H1 (cell line): ENCODE data around the gene GPT2. TPM values are rescaled to one million over a fixed set of nuclear protein-coding genes. Genes with fewer than 3 reads are reported as not detected.

ENCODE experiments used
- CTCF ChIA-PET: fragments of 300-600 bp; sonication (Branson Sonifier 250); formaldehyde crosslinking; loops from one replicate; lab custom pipeline; 2021; ENCODE audit not compliant: partially characterized antibody; lab: Charles Lee
- POLR2A ChIA-PET: fragments of 300-600 bp; sonication (Branson Sonifier 250); formaldehyde crosslinking; loops from one replicate; lab custom pipeline; 2021; ENCODE audit warnings: inconsistent platforms; ENCODE audit not compliant: partially characterized antibody; lab: Charles Lee
- DNase-seq, 2 experiments: peaks; one replicate each; pipeline versions ENCODE4 v3.0.0 to v3.0.0-alpha.2; 2010 to 2022; ENCODE audit warnings: low spot score in 2 of 2, low read depth in 1 of 2, mixed read lengths in 1 of 2
- FAIRE-seq: peaks from 2 replicates; lab custom pipeline; 2011; peaks lifted over from hg19 to GRCh38; lab: Jason Lieb, UNC
- H2AFZ ChIP-seq: 2 replicates; pipeline ENCODE4 v1.8.1; 2012; ENCODE audit warnings: low read length, inconsistent platforms
- H2AK5ac ChIP-seq: 2 replicates; pipeline ENCODE4 v1.6.1; 2013; ENCODE audit warnings: low read depth, low read length
- H2BK120ac ChIP-seq: replicated peaks from 2 replicates; pipeline ENCODE3; 2013; ENCODE audit warnings: low read depth, low read length, inconsistent platforms
- H2BK12ac ChIP-seq: 2 replicates; pipeline ENCODE4 v1.6.1; 2013; ENCODE audit warnings: low read depth, low read length
- H2BK15ac ChIP-seq: 2 replicates; pipeline ENCODE4 v1.6.1; 2013; ENCODE audit warnings: low read length
- H2BK20ac ChIP-seq: 2 replicates; pipeline ENCODE4 v1.6.1; 2013; ENCODE audit warnings: low read length
- H2BK5ac ChIP-seq: 2 replicates; pipeline ENCODE4 v1.6.1; 2013; ENCODE audit warnings: low read depth, low read length
- H3K14ac ChIP-seq: 2 replicates; pipeline ENCODE4 v1.6.1; 2013; ENCODE audit warnings: inconsistent platforms; ENCODE audit not compliant: insufficient read length
- H3K18ac ChIP-seq: 2 replicates; pipeline ENCODE4 v1.6.1; 2013; ENCODE audit warnings: low read length; ENCODE audit errors: extremely low read depth
- H3K23ac ChIP-seq: 2 replicates; pipeline ENCODE4 v1.6.1; 2013; ENCODE audit warnings: inconsistent platforms; ENCODE audit not compliant: insufficient read length
- H3K23me2 ChIP-seq: 2 replicates; pipeline ENCODE4 v1.6.1; 2013; ENCODE audit warnings: low read depth, low read length
- H3K27ac ChIP-seq: 2 replicates; pipeline ENCODE4 v1.6.1; 2011; ENCODE audit warnings: low read depth, low read length, inconsistent platforms
- H3K27me3 ChIP-seq, 4 experiments: replicated peaks in 1 of 4; 1 replicate in 1 of 4; 2 replicates in 3 of 4; pipeline versions ENCODE4 v1.6.1 to v1.8.1; 2011 to 2013; ENCODE audit warnings: low read length in 3 of 4, mild to moderate bottlenecking in 3 of 4, inconsistent platforms in 2 of 4, mixed read lengths in 2 of 4, moderate library complexity in 1 of 4; ENCODE audit not compliant: control insufficient read depth in 3 of 4, insufficient read depth in 3 of 4; ENCODE audit errors: extremely low read depth in 1 of 4
- H3K36me3 ChIP-seq, 4 experiments: 2 replicates each; pipeline versions ENCODE4 v1.6.1 to v1.8.1; 2011 to 2013; ENCODE audit warnings: mild to moderate bottlenecking in 4 of 4, low read length in 3 of 4, moderate library complexity in 2 of 4, control low read depth in 1 of 4, inconsistent platforms in 1 of 4; ENCODE audit not compliant: insufficient read depth in 4 of 4, control insufficient read depth in 2 of 4
- H3K4ac ChIP-seq: replicated peaks from 2 replicates; pipeline ENCODE3; 2013; ENCODE audit warnings: low read length, low read depth, mixed read lengths, inconsistent platforms; ENCODE audit not compliant: insufficient read length
- H3K4me1 ChIP-seq, 4 experiments: replicated peaks in 1 of 4; 1 replicate in 1 of 4; 2 replicates in 3 of 4; pipeline versions ENCODE4 v1.6.1 to v1.8.1; 2011 to 2013; ENCODE audit warnings: low read length in 3 of 4, inconsistent platforms in 2 of 4, mixed read lengths in 1 of 4; ENCODE audit not compliant: insufficient read depth in 4 of 4, control insufficient read depth in 3 of 4
- H3K4me2 ChIP-seq, 2 experiments: 2 replicates each; pipeline versions ENCODE4 v1.6.1 to v1.8.1; 2011 to 2013; ENCODE audit warnings: low read depth in 2 of 2, low read length in 2 of 2, control low read depth in 1 of 2, inconsistent platforms in 1 of 2, mild to moderate bottlenecking in 1 of 2; ENCODE audit not compliant: insufficient read depth in 1 of 2
- H3K4me3 ChIP-seq, 4 experiments: fragments of 200-600, 300-600 bp in 1 of 4; sonication (generic), shearing (Covaris generic), sonication (Bioruptor Twin) in 1 of 4; 2 replicates each; pipeline versions ENCODE4 v1.5.1 to v1.8.1; 2011 to 2016; ENCODE audit warnings: low read length in 4 of 4, low read depth in 3 of 4, control low read depth in 2 of 4, inconsistent platforms in 2 of 4, mild to moderate bottlenecking in 2 of 4, mixed read lengths in 1 of 4, moderate library complexity in 1 of 4; ENCODE audit not compliant: insufficient read depth in 2 of 4; ENCODE audit errors: extremely low read depth in 1 of 4
- H3K56ac ChIP-seq: replicated peaks from 2 replicates; pipeline ENCODE3; 2013; ENCODE audit warnings: low read depth, mild to moderate bottlenecking, mixed read lengths, low read length, inconsistent platforms; ENCODE audit not compliant: insufficient read length
- H3K79me1 ChIP-seq: 2 replicates; pipeline ENCODE4 v1.6.1; 2013; ENCODE audit warnings: low read depth, low read length, control low read depth
- H3K79me2 ChIP-seq, 2 experiments: 2 replicates each; pipeline versions ENCODE4 v1.6.1 to v1.8.1; 2012 to 2013; ENCODE audit warnings: low read length in 2 of 2, mild to moderate bottlenecking in 2 of 2, inconsistent platforms in 1 of 2; ENCODE audit not compliant: insufficient read depth in 2 of 2, control insufficient read depth in 1 of 2
- H3K9ac ChIP-seq, 4 experiments: replicated peaks in 1 of 4; 1 replicate in 1 of 4; 2 replicates in 3 of 4; pipeline versions ENCODE4 v1.6.1 to v1.8.1; 2011 to 2013; ENCODE audit warnings: low read depth in 3 of 4, low read length in 3 of 4, control low read depth in 2 of 4, mild to moderate bottlenecking in 2 of 4, moderate library complexity in 2 of 4, inconsistent platforms in 1 of 4; ENCODE audit errors: extremely low read depth in 1 of 4
- H3K9me3 ChIP-seq, 2 experiments: 2 replicates each; pipeline versions ENCODE4 v1.6.1 to v1.8.1; 2012 to 2013; ENCODE audit warnings: mild to moderate bottlenecking in 2 of 2, moderate library complexity in 2 of 2, control low read depth in 1 of 2, inconsistent platforms in 1 of 2, low read depth in 1 of 2, low read length in 1 of 2, mixed read lengths in 1 of 2; ENCODE audit not compliant: insufficient read depth in 2 of 2
- H4K20me1 ChIP-seq, 2 experiments: replicated peaks in 1 of 2; 2 replicates each; pipeline versions ENCODE3 to v1.8.1; 2011 to 2013; ENCODE audit warnings: inconsistent platforms in 2 of 2, low read length in 2 of 2, mild to moderate bottlenecking in 1 of 2; ENCODE audit not compliant: insufficient read depth in 2 of 2, control insufficient read depth in 1 of 2
- H4K5ac ChIP-seq: 2 replicates; pipeline ENCODE4 v1.6.1; 2013; ENCODE audit warnings: low read length, low read depth, mixed read lengths, inconsistent platforms; ENCODE audit not compliant: insufficient read length
- H4K8ac ChIP-seq: 2 replicates; pipeline ENCODE4 v1.8.0; 2013; ENCODE audit warnings: mild to moderate bottlenecking, moderate library complexity, low read length, inconsistent platforms; ENCODE audit not compliant: insufficient read depth; ENCODE audit errors: extremely low read depth
- H4K91ac ChIP-seq: replicated peaks from 2 replicates; pipeline ENCODE3; 2013; ENCODE audit warnings: low read length, mixed read lengths, inconsistent platforms; ENCODE audit not compliant: insufficient read length
- BACH1 ChIP-seq: IDR thresholded peaks from 2 replicates; pipeline ENCODE4 v1.6.1; 2012; ENCODE audit warnings: low read length, improper control_type of control experiment
- BCL11A ChIP-seq, 2 experiments: IDR thresholded peaks; one replicate each; pipeline ENCODE4 v1.6.1; 2011; ENCODE audit warnings: low read depth in 2 of 2, low read length in 2 of 2, mild to moderate bottlenecking in 2 of 2
- FOSL1 ChIP-seq: IDR thresholded peaks from 2 replicates; pipeline ENCODE4 v1.6.1; 2011; ENCODE audit warnings: mild to moderate bottlenecking, low read depth, low read length, moderate library complexity; ENCODE audit not compliant: insufficient read depth
- GTF2F1 ChIP-seq: IDR thresholded peaks from 2 replicates; pipeline ENCODE4 v1.6.1; 2012; ENCODE audit warnings: low read depth, low read length, improper control_type of control experiment, borderline replicate concordance
- JUND ChIP-seq: IDR thresholded peaks from 2 replicates; pipeline ENCODE4 v1.6.1; 2011; ENCODE audit warnings: mild to moderate bottlenecking, improper control_type of control experiment, low read length
- NANOG ChIP-seq: IDR thresholded peaks from 2 replicates; pipeline ENCODE4 v1.6.1; 2011; ENCODE audit warnings: low read length, low read depth, mild to moderate bottlenecking, inconsistent platforms; ENCODE audit not compliant: insufficient read depth, poor library complexity, severe bottlenecking
- SAP30 ChIP-seq: fragments of 300-600 bp; sonication (generic); IDR thresholded peaks from 2 replicates; pipeline ENCODE4 v1.7.1; 2012; ENCODE audit warnings: low read length, moderate library complexity, mild to moderate bottlenecking, inconsistent platforms; ENCODE audit not compliant: insufficient read depth, insufficient replicate concordance
- SP1 ChIP-seq: IDR thresholded peaks from 2 replicates; pipeline ENCODE4 v1.6.1; 2011; ENCODE audit warnings: low read depth, low read length
- SP2 ChIP-seq: IDR thresholded peaks from 2 replicates; pipeline ENCODE4 v1.6.1; 2012; ENCODE audit warnings: mild to moderate bottlenecking, low read length, inconsistent platforms
- SP4 ChIP-seq: IDR thresholded peaks from 2 replicates; pipeline ENCODE4 v1.6.1; 2012; ENCODE audit warnings: low read length, inconsistent platforms
- TCF12 ChIP-seq: IDR thresholded peaks from 2 replicates; pipeline ENCODE4 v1.6.1; 2011; ENCODE audit warnings: low read depth, mild to moderate bottlenecking, low read length
- USF2 ChIP-seq: IDR thresholded peaks from 2 replicates; pipeline ENCODE4 v1.6.1; 2011; ENCODE audit warnings: low read length, improper control_type of control experiment
- ZNF274 ChIP-seq: IDR thresholded peaks from 2 replicates; pipeline ENCODE4 v1.7.0; 2012; ENCODE audit warnings: low read length, borderline replicate concordance; ENCODE audit errors: extremely low read depth
- WGBS, 2 experiments: shearing (Covaris generic) in 1 of 2; methylation state at CpG; one replicate each; pipeline versions ENCODE4 v1.1.6 to v1.1.7; 2013 to 2015; ENCODE audit warnings: low lambda C conversion rate in 2 of 2, mixed read lengths in 2 of 2, inconsistent platforms in 1 of 2, low coverage in 1 of 2, missing lambda C conversion rate in 1 of 2; ENCODE audit not compliant: insufficient replicate concordance in 2 of 2, insufficient coverage in 1 of 2, insufficient read length in 1 of 2; ENCODE audit errors: extremely low coverage in 1 of 2, missing lambda C conversion rate in 1 of 2; 5-methylcytosine and 5-hydroxymethylcytosine counted together
- polyA plus RNA-seq, 7 experiments: library from polyadenylated mRNA; depleted of rRNA in 3 of 7; stranded (reverse) in 5 of 7; unstranded in 2 of 7; fragments of >200 nt in 5 of 7; fragments of 200-250 nt in 2 of 7; gene quantifications; 1 replicate in 5 of 7; 2 replicates in 1 of 7; 4 replicates in 1 of 7; pipeline versions ENCODE4 v1.2.1 to v1.2.3, GENCODE V29; 2011 to 2013; ENCODE audit warnings: missing spikeins in 2 of 7, mixed read lengths in 2 of 7
- total RNA-seq: library from RNA; stranded (reverse); fragmentation: NEBNext Ultra II Directional; extraction: Animal tissue kit (Norgen Biotek cat#: 25700); gene quantifications from 2 replicates; pipeline ENCODE4 v1.2.1, GENCODE V29; 2021

Gene GPT2
- total and polyA plus RNA-seq, 2 of the 8 experiments (the other 6 are each of a cell fraction or from before 2014, with no cell fraction given): 71.6 to 94.1 TPM

GRCh38 chr16:46970089-46970488 lies 85.9 kb downstream of the GPT2 start:
- Histone ChIP-seq H3K9me3 (no peaks in the 10 kb centered on the region), H4K5ac (no peak overlapping the region), H4K91ac (no peak overlapping the region), H4K8ac (no peak overlapping the region), H3K14ac (no peak overlapping the region), H3K23me2 (peaks cover 5% of the 10 kb centered on the region), H3K4me2 (no peak overlapping the region), H3K56ac (no peak overlapping the region), H4K20me1 (peaks cover 0 to 1% of the 10 kb centered on the region in 2 experiments), H2BK5ac (no peak overlapping the region), H2BK120ac (no peak overlapping the region), H2BK15ac (no peak overlapping the region), H3K79me2 (peaks cover 6 to 55% of the 10 kb centered on the region in 2 experiments; a peak in 3 of 4 replicates), H3K27ac (no peak overlapping the region), H2AK5ac (no peak overlapping the region), H3K79me1 (peaks cover 7% of the 10 kb centered on the region; the same call in 1 of the 2 replicates), H3K4me1 (peaks cover 2 to 8% (median 4%) of the 10 kb centered on the region in 4 experiments; a peak in 4 of 7 replicates), H2AFZ (no peak overlapping the region), H3K23ac (no peak overlapping the region), H3K27me3 (no peaks in the 10 kb centered on the region), H2BK12ac (no peak overlapping the region), H3K36me3 (peaks cover 27 to 72% (median 38%) of the 10 kb centered on the region in 4 experiments), H3K4me3 (no peak overlapping the region), H3K4ac (no peak overlapping the region), H3K18ac (no peak overlapping the region), H3K9ac (no peak overlapping the region), H2BK20ac (no peak overlapping the region)
- WGBS, 2 experiments: 87% methylated on average over 2 of the region's 2 CpGs; no CpG with 5 or more reads in 1 of the 2 experiments
- ChIA-PET POLR2A (interaction anchor here (0.7 to 3.1 kb wide), 4 partner anchors 8 to 79 kb away, joined by 3 to 19 read pairs (median 4); no protein-coding TSS in a partner anchor), CTCF (interaction anchor here (0.6 to 1.2 kb wide), 3 partner anchors 24 to 65 kb away, joined by 3 read pairs; no protein-coding TSS in a partner anchor)
- DNase-seq: no peak
- FAIRE-seq: no peak
- TF ChIP-seq NANOG (no peak), SP1 (no peak), BCL11A (IDR thresholded peaks at IDR 0.05; ENCODE audit: low read depth in 2 of 2, low read length in 2 of 2) (no peak), USF2 (no peak), TCF12 (no peak), ZNF274 (no peak), SP2 (no peak), JUND (no peak), GTF2F1 (no peak), SAP30 (no peak), BACH1 (no peak), FOSL1 (no peak), SP4 (no peak)
